Panc1 (cell line): Measurements from ENCODE around the gene CHMP6. TPM values are rescaled to one million over a fixed set of nuclear protein-coding genes. Genes with fewer than 3 reads are reported as not detected.

ENCODE experiments used
- ATAC-seq: fragments of 200-7000 bp; cut with Tn5 transposase; 2 replicates; pipeline ENCODE4 v1.9.1; 2020; ENCODE audit warnings: mild to moderate bottlenecking, moderate library complexity
- BruUV-seq: library from RNA; stranded (reverse); fragments of 400-500 nt; replicated peaks from 2 replicates; lab custom pipeline; 2021; lab: Mats Ljungman, UMichigan
- CTCF ChIA-PET: fragments of 300-600 bp; sonication (Branson Sonifier 250); formaldehyde crosslinking; loops from one replicate; lab custom pipeline; 2022; ENCODE audit warnings: antibody characterized with exemption; lab: Charles Lee
- POLR2A ChIA-PET: fragments of 300-600 bp; sonication (Branson Sonifier 250); formaldehyde crosslinking; loops from one replicate; lab custom pipeline; 2022; ENCODE audit warnings: antibody characterized with exemption; lab: Charles Lee
- DNase-seq: peaks from one replicate; pipeline ENCODE4 v3.0.0-alpha.2; 2010; ENCODE audit warnings: low read depth, low spot score
- H3K27ac ChIP-seq: 2 replicates; pipeline ENCODE4 v1.5.1; 2011; ENCODE audit warnings: mild to moderate bottlenecking, low read length, inconsistent platforms
- H3K27me3 ChIP-seq: fragments of 200-500 bp; sonication (Bioruptor generic); 2 replicates; pipeline ENCODE4 v1.6.0; 2014; ENCODE audit warnings: low read length, inconsistent platforms; ENCODE audit not compliant: control insufficient read depth, insufficient read depth
- H3K36me3 ChIP-seq: fragments of 200-500 bp; sonication (Bioruptor generic); 2 replicates; pipeline ENCODE4 v1.5.1; 2014; ENCODE audit warnings: inconsistent platforms, mild to moderate bottlenecking, low read length, moderate library complexity; ENCODE audit not compliant: control insufficient read depth, insufficient read depth
- H3K4me1 ChIP-seq: 2 replicates; pipeline ENCODE4 v1.5.1; 2011; ENCODE audit warnings: inconsistent platforms, mild to moderate bottlenecking, low read length, moderate library complexity; ENCODE audit not compliant: control insufficient read depth, insufficient read depth
- H3K4me3 ChIP-seq, 2 experiments: 2 replicates each; pipeline ENCODE4 v1.5.1; 2011 to 2012; ENCODE audit warnings: low read depth in 2 of 2, low read length in 2 of 2, mild to moderate bottlenecking in 2 of 2, inconsistent platforms in 1 of 2, moderate library complexity in 1 of 2
- H3K9me3 ChIP-seq: fragments of 200-500 bp; sonication (Bioruptor generic); 2 replicates; pipeline ENCODE4 v1.5.1; 2014; ENCODE audit warnings: low read depth, mild to moderate bottlenecking, inconsistent platforms, low read length, moderate library complexity; ENCODE audit not compliant: control insufficient read depth, insufficient read depth
- CTCF ChIP-seq: fragments of 450-650 bp; IDR thresholded peaks from 2 replicates; pipeline ENCODE4 v1.5.1; 2017; ENCODE audit warnings: mild to moderate bottlenecking
- POLR2AphosphoS5 ChIP-seq: IDR thresholded peaks from 2 replicates; pipeline ENCODE4 v1.6.1; 2012; ENCODE audit warnings: mild to moderate bottlenecking, low read depth, low read length, moderate library complexity
- REST ChIP-seq, 2 experiments: IDR thresholded peaks; 2 replicates each; pipeline ENCODE4 v1.6.1; 2011 to 2012; ENCODE audit warnings: low read depth in 2 of 2, control low read depth in 1 of 2, low read length in 1 of 2, mild to moderate bottlenecking in 1 of 2, moderate library complexity in 1 of 2; ENCODE audit not compliant: insufficient read depth in 1 of 2
- SIN3A ChIP-seq: IDR thresholded peaks from 2 replicates; pipeline ENCODE4 v1.6.1; 2012; ENCODE audit warnings: low read depth, mild to moderate bottlenecking, low read length, moderate library complexity, borderline replicate concordance; ENCODE audit not compliant: insufficient read depth
- TCF7L2 ChIP-seq: IDR thresholded peaks from 2 replicates; pipeline ENCODE4 v1.6.1; 2011; ENCODE audit warnings: mild to moderate bottlenecking, low read depth, low read length, inconsistent platforms
- in situ Hi-C: cut with HindIII; loops from 2 replicates; pipeline ENCODE4 v1.10.0; 2016; ENCODE audit warnings: low sequenced_read_pairs, low pct_unique_long_range_greater_than_20kb
- intact Hi-C: fragments of 100-400 bp; cut with micrococcal nuclease; formaldehyde crosslinking; loops from one replicate; pipeline ENCODE4 v1.10.0; 2022; ENCODE audit not compliant: unreplicated experiment
- total RNA-seq: library from RNA; stranded (reverse); gene quantifications from one replicate; pipeline ENCODE4 v1.2.1, GENCODE V29; 2021; ENCODE audit not compliant: unreplicated experiment

The CHMP6 gene
- total RNA-seq, 1 experiment from 2014 or later = 43.7 TPM

DNA sequence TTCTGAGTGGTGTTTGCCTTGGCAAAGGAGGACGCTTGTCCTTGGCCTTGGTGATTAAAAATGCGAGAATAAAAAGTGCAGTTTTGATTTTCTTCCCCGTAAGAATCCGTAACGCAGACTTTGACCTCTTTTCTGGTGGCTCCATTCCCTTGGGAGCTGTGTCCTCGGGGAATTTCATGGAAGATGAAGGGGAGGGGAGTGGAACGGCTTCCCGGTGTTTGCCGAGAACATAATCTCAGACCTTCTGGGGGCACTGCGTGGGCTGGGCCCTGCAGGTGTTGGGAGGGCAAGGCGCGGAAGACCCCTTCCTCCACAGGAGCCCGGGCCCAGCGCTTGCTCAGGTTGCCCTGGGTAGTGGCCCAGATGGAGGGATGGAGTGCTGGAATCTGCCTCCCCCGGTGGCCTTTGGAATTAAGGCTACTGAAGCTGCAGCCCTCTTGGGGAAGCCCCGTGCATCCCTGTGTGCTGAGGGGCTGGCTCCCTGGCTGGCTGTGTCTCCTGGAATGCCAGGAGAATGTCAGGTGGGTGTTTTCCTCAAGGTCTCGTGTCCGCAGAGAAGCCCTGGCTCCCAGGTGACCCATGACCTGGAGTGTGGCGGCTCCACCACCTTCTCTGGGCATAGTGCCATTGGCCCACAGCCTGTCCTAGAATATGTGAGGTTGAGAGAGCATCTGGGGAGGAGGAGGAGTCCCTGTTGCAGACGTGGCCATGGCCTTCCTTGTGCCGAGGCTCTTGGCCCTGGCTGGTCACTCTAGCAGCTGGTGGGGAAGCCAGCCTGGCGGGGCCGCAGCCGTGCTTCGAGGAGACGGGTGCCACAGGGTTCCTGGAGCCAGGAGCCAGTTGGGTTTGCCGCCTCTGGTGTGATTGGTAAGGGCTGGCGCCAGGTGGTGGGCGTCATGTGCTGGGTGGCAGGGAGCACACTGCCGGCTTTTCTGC, 46.4 kb downstream of the CHMP6 start:
- in situ Hi-C loops (no loop called here), intact Hi-C loops (loop anchor here (5.0 kb wide), 1 partner anchor 59 kb away; no protein-coding TSS in a partner anchor)
- H3K4me3 ChIP-seq = peak overlapping the region; percentile 59 to 87
- peaks cover 7% of the 10 kb centered on the region; the same call in 1 of the 2 replicates for H3K36me3 ChIP-seq
- 0 out of 2 replicates have a peak, but pooled peaks have one; percentile 20 for TF ChIP-seq TCF7L2
- TF ChIP-seq SIN3A = 0 out of 2 replicates have a peak, but pooled peaks have one; percentile 59
- TF ChIP-seq POLR2AphosphoS5 = no peak
- DNase-seq (no peak), ATAC-seq (no peak)
- BruUV-seq = no TSS peak
- POLR2A ChIA-PET = interaction anchor here (0.6 kb wide), 1 partner anchor 48 kb away, joined by 4 read pairs; no protein-coding TSS in a partner anchor
- CTCF ChIA-PET = interaction anchor here (0.9 kb wide), 2 partner anchors 11 to 14 kb away, joined by 3 to 4 read pairs; no protein-coding TSS in a partner anchor
- H3K27ac ChIP-seq = peak overlapping the region; percentile 99
- H3K4me1 ChIP-seq = peaks cover 59% of the 10 kb centered on the region
- no peaks in the 10 kb centered on the region for H3K27me3 ChIP-seq
- no peaks in the 10 kb centered on the region for H3K9me3 ChIP-seq

GRCh38 chr17:81039096-81039495, 47.5 kb downstream of the CHMP6 start:
- ChIA-PET CTCF (interaction anchor here (0.9 to 1.8 kb wide), 3 partner anchors 16 to 59 kb away, joined by 3 to 9 read pairs (median 5); no protein-coding TSS in a partner anchor), POLR2A (no interaction called here)
- ATAC-seq (no peak), DNase-seq (no peak)
- peaks cover 69% of the 10 kb centered on the region for H3K4me1 ChIP-seq
- H3K9me3 ChIP-seq = no peaks in the 10 kb centered on the region
- no peak; the same call in 1 of the 2 replicates for TF ChIP-seq CTCF
- TF ChIP-seq TCF7L2 = no peak
- TF ChIP-seq POLR2AphosphoS5 = no peak; the same call in 1 of the 2 replicates
- intact Hi-C loops (loop anchor here (5.0 kb wide), 1 partner anchor 58 kb away; no protein-coding TSS in a partner anchor), in situ Hi-C loops (no loop called here)
- H3K4me3 ChIP-seq = peak overlapping the region; percentile 59 to 87; a peak in 3 of 4 replicates
- peaks cover 7% of the 10 kb centered on the region; the same call in 1 of the 2 replicates for H3K36me3 ChIP-seq
- no peaks in the 10 kb centered on the region for H3K27me3 ChIP-seq
- BruUV-seq = no TSS peak
- peak overlapping the region; percentile 99 for H3K27ac ChIP-seq

- BruUV-seq = no TSS peak
Observed at GRCh38 chr17:81039854-81040758, 48.5 kb downstream of the CHMP6 start.

More at GRCh38 chr17:81039854-81040758, 48.5 kb downstream of the CHMP6 start:
- in situ Hi-C loops (no loop called here), intact Hi-C loops (loop anchor here (5.0 kb wide), 1 partner anchor 57 kb away; no protein-coding TSS in a partner anchor)
- H3K4me3 ChIP-seq = peak overlapping the region; percentile 7 to 29; a peak in 3 of 4 replicates
- H3K36me3 ChIP-seq = peaks cover 6% of the 10 kb centered on the region; the same call in 1 of the 2 replicates
- H3K4me1 ChIP-seq = peaks cover 79% of the 10 kb centered on the region
- H3K9me3 ChIP-seq = no peaks in the 10 kb centered on the region
- ChIA-PET POLR2A (interaction anchor here (1.0 kb wide), 1 partner anchor 9 kb away, joined by 6 read pairs; no protein-coding TSS in a partner anchor), CTCF (interaction anchor here (1.7 to 1.8 kb wide), 2 partner anchors 17 to 58 kb away, joined by 5 to 9 read pairs; no protein-coding TSS in a partner anchor)
- peak overlapping the region; percentile 99 for H3K27ac ChIP-seq
- no peak for TF ChIP-seq REST (IDR thresholded peaks at IDR 0.05; ENCODE audit: insufficient read depth in 1 of 2, low read depth in 2 of 2, low read length in 1 of 2)
- TF ChIP-seq SIN3A = 0 out of 2 replicates have a peak, but pooled peaks have one; percentile 25
- DNase-seq (no peak), ATAC-seq (peak; percentile 15)
- no peaks in the 10 kb centered on the region for H3K27me3 ChIP-seq
